GM06990 (cell line): ENCODE results near the gene C5orf47.
A peak's percentile ranks its signal among the peaks of the same experiment; 100 is the strongest.

Experiments
- DNase-seq: peaks from one replicate; pipeline ENCODE4 v3.0.0-alpha.2; 2011; ENCODE audit not compliant: insufficient read length; ENCODE audit errors: extremely low read depth
- H3K27me3 ChIP-seq: replicated peaks from 2 replicates; pipeline ENCODE4 v1.6.0; 2011; ENCODE audit warnings: low read length; ENCODE audit not compliant: control insufficient read depth, insufficient read depth
- H3K36me3 ChIP-seq: 2 replicates; pipeline ENCODE4 v1.5.1; 2011; ENCODE audit warnings: low read length; ENCODE audit not compliant: control insufficient read depth, insufficient read depth
- H3K4me3 ChIP-seq: replicated peaks from 2 replicates; pipeline ENCODE4 v1.5.1; 2011; ENCODE audit warnings: low read depth, mild to moderate bottlenecking, control low read depth, low read length
- CTCF ChIP-seq: IDR thresholded peaks from 2 replicates; pipeline ENCODE4 v1.5.1; 2011; ENCODE audit warnings: low read length, control low read depth, mild to moderate bottlenecking, inconsistent platforms; ENCODE audit not compliant: insufficient read depth, poor library complexity, severe bottlenecking

C5orf47 gene

GRCh38 chr5:173981185-173981761 lies 7.7 kb upstream of the C5orf47 start:
- peaks cover 4% of the 10 kb centered on the region for H3K27me3 ChIP-seq
- DNase-seq = no peak

GRCh38 chr5:173984218-173984617 lies 4.8 kb upstream of the C5orf47 start:
- peak; percentile 24 for TF ChIP-seq CTCF
- no peak overlapping the region for H3K4me3 ChIP-seq
- no peak for DNase-seq
- H3K36me3 ChIP-seq = no peaks in the 10 kb centered on the region
- H3K27me3 ChIP-seq = peaks cover 4% of the 10 kb centered on the region

More at GRCh38 chr5:173981185-173981761, 7.7 kb upstream of the C5orf47 start:
- no peak for TF ChIP-seq CTCF
- Histone ChIP-seq H3K36me3 (no peaks in the 10 kb centered on the region), H3K4me3 (no peak overlapping the region)

DNA sequence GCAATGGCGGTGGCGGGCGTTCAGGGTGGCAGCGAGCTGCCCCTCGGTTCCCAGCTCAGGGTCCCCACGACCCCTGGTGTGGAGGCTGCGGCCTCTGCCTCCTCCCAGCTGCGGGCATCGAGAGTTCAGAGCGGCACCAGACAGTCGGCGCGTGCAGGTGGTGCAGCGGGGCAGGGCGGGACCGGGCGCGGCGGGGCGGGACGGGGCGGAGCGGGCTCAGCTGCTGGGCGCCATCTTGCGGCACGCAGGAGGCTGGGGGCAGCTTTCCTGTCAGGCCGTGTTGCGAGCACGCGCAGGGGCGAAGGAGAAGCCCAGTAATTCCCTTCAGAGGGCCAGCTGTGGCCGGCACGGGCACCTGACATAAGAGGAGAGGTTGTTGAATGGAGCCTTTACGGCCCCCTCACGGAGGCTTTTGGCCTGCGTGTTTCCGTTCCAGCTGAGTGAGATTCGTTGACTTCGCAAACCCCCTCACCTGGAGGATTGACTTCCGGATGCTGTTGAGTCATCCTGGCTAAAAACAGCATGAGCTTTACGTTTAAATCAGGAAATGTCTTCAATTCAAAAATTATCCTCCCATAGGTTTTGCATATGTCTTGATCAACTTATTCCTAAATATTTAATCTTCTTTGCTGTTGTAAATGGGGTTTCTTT lies 587 bp downstream of the C5orf47 start:
- no peak for DNase-seq
- TF ChIP-seq CTCF = no peak
- Histone ChIP-seq H3K27me3 (no peaks in the 10 kb centered on the region), H3K4me3 (no peak overlapping the region), H3K36me3 (no peaks in the 10 kb centered on the region)

DNA sequence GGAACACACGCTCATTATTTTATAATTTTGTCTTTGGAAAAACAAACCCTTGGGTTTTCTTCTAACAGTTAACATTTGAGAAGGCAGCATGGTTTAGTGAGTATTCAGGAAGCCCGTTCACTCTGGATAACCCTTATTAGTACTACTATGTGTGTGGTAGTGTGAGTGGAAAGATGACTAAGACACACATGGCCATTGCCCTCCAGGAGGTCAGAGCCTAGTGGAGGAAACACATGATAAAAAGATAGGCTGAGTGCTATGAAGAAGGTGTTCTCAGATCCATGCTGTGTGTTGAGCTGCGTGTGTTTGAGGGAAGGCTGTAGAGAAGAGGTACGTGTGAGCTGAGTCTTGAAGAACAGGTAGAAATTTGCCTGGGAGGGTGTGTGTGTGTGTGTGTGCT lies 8.4 kb downstream of the C5orf47 start:
- Histone ChIP-seq H3K4me3 (no peak overlapping the region), H3K36me3 (no peaks in the 10 kb centered on the region), H3K27me3 (no peaks in the 10 kb centered on the region)
- TF ChIP-seq CTCF = no peak
- no peak for DNase-seq

DNA sequence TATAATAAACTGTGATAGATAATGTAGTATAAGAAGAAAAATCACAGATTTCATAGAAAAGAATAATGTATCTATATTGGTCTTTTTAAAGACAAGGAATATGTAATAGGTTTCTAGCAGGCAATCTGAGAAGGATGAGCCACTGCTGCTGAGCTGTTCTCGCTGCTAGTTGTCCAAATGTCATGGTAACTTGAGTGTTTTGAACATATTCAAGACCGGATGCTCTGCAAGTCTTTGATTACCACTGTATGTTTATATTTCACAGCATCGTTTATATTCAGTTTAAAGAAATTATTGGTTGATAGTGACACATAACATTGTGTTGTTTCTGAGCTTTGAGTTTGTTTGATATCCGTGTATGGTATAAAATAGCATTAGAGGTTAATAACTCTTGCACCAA lies 9.6 kb downstream of the C5orf47 start:
- no peak for TF ChIP-seq CTCF
- no peaks in the 10 kb centered on the region for H3K36me3 ChIP-seq
- H3K4me3 ChIP-seq = no peak overlapping the region
- H3K27me3 ChIP-seq = no peaks in the 10 kb centered on the region
- DNase-seq = no peak

- TF ChIP-seq CTCF = no peak
- Histone ChIP-seq H3K27me3 (no peaks in the 10 kb centered on the region), H3K4me3 (no peak overlapping the region), H3K36me3 (no peaks in the 10 kb centered on the region)
- no peak for DNase-seq
Observed at GRCh38 chr5:174000076-174000475, 11.1 kb downstream of the C5orf47 start.
